Testis (tissue), 2 donors: ENCODE data around the gene MRPL28.

ENCODE experiments used
- POLR2A ChIP-seq: fragments of 450-650 bp; IDR thresholded peaks from one replicate; pipeline ENCODE4 v1.6.1; 2017; ENCODE audit warnings: antibody characterized with exemption, mild to moderate bottlenecking, moderate library complexity
- TF ChIP-seq, protein P1 (sequence below), 3 experiments: fragments of 450-650 bp in 2 of 3; fragments of 200-600 bp in 1 of 3; sonication (generic) in 1 of 3; IDR thresholded peaks; one replicate each; pipeline ENCODE4 v1.5.1; 2016 to 2019; ENCODE audit warnings: antibody characterized with exemption in 3 of 3, mild to moderate bottlenecking in 2 of 3, moderate library complexity in 1 of 3

GRCh38 chr16:410516-411178, 40.3 kb upstream of the MRPL28 start:
- TF ChIP-seq, protein P1, sequence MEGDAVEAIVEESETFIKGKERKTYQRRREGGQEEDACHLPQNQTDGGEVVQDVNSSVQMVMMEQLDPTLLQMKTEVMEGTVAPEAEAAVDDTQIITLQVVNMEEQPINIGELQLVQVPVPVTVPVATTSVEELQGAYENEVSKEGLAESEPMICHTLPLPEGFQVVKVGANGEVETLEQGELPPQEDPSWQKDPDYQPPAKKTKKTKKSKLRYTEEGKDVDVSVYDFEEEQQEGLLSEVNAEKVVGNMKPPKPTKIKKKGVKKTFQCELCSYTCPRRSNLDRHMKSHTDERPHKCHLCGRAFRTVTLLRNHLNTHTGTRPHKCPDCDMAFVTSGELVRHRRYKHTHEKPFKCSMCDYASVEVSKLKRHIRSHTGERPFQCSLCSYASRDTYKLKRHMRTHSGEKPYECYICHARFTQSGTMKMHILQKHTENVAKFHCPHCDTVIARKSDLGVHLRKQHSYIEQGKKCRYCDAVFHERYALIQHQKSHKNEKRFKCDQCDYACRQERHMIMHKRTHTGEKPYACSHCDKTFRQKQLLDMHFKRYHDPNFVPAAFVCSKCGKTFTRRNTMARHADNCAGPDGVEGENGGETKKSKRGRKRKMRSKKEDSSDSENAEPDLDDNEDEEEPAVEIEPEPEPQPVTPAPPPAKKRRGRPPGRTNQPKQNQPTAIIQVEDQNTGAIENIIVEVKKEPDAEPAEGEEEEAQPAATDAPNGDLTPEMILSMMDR (IDR thresholded peaks at IDR 0.05), result no peak
- TF ChIP-seq POLR2A, result no peak
